ENCODE measurements around the gene CTNND2.

DNA sequence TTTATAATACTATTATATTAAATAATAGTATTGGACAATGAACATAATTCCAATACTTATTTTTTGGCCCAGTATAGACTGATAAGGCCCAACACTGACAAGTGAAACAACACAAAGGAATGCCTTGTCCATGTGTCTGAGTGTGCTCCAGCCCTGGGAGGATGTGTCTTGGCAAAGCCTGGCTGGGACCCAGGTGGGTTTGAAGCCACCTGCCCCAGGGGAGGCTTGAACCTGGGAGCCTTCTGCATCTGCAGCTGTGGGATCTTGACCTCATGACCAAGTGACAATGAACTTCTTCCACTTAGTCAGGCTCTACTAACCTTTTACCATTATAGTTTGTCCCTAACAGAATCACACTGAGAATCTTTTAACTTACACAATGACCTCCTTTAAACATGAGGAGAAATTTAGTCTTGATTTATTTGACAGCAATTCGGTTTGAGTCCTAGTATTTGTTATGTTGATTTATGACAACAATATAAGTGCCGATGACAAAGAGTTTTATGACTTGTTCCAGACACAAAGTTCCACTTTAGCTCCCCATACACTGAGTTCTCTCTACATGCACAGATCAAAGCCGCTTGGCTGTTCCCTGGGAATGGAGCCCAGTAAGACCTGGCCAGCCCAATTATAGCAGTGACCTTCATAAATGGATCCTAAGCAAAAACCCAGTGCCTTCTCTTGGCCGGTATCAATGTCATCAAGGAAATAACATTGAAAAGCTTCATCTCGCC, 294.5 kb downstream of the CTNND2 start:
- TF ChIP-seq, protein P1, sequence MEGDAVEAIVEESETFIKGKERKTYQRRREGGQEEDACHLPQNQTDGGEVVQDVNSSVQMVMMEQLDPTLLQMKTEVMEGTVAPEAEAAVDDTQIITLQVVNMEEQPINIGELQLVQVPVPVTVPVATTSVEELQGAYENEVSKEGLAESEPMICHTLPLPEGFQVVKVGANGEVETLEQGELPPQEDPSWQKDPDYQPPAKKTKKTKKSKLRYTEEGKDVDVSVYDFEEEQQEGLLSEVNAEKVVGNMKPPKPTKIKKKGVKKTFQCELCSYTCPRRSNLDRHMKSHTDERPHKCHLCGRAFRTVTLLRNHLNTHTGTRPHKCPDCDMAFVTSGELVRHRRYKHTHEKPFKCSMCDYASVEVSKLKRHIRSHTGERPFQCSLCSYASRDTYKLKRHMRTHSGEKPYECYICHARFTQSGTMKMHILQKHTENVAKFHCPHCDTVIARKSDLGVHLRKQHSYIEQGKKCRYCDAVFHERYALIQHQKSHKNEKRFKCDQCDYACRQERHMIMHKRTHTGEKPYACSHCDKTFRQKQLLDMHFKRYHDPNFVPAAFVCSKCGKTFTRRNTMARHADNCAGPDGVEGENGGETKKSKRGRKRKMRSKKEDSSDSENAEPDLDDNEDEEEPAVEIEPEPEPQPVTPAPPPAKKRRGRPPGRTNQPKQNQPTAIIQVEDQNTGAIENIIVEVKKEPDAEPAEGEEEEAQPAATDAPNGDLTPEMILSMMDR (IDR thresholded peaks at IDR 0.05): no peak
- no peak for TF ChIP-seq POLR2A (IDR thresholded peaks at IDR 0.05)
- TF ChIP-seq EP300 (IDR thresholded peaks at IDR 0.05): no peak
- no peak for TF ChIP-seq POLR2AphosphoS5 (IDR thresholded peaks at IDR 0.05)
